Measurements from ENCODE around the gene ASL. TPM values are rescaled to one million over a fixed set of nuclear protein-coding genes. Genes with fewer than 3 reads are reported as not detected.
"Not testable (repeated sequence)": the region's sequence is repeated elsewhere in the genome, so short reads cannot be mapped to it uniquely, and the experiment has no call there.

Gene ASL
- total RNA-seq, 1 experiment from 2014 or later, result 55.3 TPM

- Mint-ChIP-seq H3K4me3 (ENCODE audit: low read depth, unreplicated experiment) (no peak overlapping the region), H3K36me3 (ENCODE audit: insufficient read depth, unreplicated experiment) (peaks cover 17% of the 10 kb centered on the region), H3K27ac (ENCODE audit: unreplicated experiment) (no peak overlapping the region), H3K27me3 (ENCODE audit: unreplicated experiment) (no peaks in the 10 kb centered on the region), H3K4me1 (ENCODE audit: low read depth, unreplicated experiment) (peaks cover 9% of the 10 kb centered on the region), H3K9me3 (ENCODE audit: low read depth, unreplicated experiment) (no peaks in the 10 kb centered on the region)
- CTCF ChIA-PET, result interaction anchor here (0.6 kb wide), 2 partner anchors 19 to 34 kb away, joined by 3 read pairs; partner anchors contain the start of gene ASL
- DNase-seq, result no peak
- intact Hi-C loops (cut with micrococcal nuclease; ENCODE audit: unreplicated experiment), result no loop called here
- TF ChIP-seq CTCF (IDR thresholded peaks at IDR 0.05; ENCODE audit: unreplicated experiment), result no peak
- BruUV-seq (replicated peaks), result no TSS peak
Observed at GRCh38 chr7:66095010-66095409, 19.4 kb downstream of the ASL start.

DNA sequence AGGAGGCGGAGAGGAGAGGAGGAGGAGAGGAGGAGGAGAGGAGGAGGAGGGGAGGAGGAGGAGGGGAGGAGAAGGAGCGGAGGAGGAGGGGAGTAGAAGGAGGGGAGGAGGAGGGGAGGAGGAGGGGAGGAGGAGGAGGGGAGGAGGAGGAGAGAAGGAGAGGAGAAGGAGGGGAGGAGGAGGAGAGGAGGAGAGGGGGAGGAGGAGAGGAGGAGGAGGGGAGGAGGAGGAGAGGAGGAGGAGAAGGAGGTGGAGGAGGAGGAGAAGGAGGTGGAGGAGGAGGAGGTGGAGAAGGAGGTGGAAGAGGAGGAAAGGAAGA lies 23.6 kb downstream of the ASL start:
- no peak for DNase-seq
- TF ChIP-seq CTCF (IDR thresholded peaks at IDR 0.05; ENCODE audit: unreplicated experiment), result no peak
- BruUV-seq (replicated peaks), result no TSS peak
- Mint-ChIP-seq H3K27me3 (ENCODE audit: unreplicated experiment) (no peaks in the 10 kb centered on the region), H3K36me3 (ENCODE audit: insufficient read depth, unreplicated experiment) (peaks cover 12% of the 10 kb centered on the region), H3K27ac (ENCODE audit: unreplicated experiment) (peak overlapping the region; percentile 87), H3K4me1 (ENCODE audit: low read depth, unreplicated experiment) (peaks cover 14% of the 10 kb centered on the region), H3K4me3 (ENCODE audit: low read depth, unreplicated experiment) (peak overlapping the region; percentile 66), H3K9me3 (ENCODE audit: low read depth, unreplicated experiment) (no peaks in the 10 kb centered on the region)
- intact Hi-C loops (cut with micrococcal nuclease; ENCODE audit: unreplicated experiment), result no loop called here
- CTCF ChIA-PET, result no interaction called here

DNA sequence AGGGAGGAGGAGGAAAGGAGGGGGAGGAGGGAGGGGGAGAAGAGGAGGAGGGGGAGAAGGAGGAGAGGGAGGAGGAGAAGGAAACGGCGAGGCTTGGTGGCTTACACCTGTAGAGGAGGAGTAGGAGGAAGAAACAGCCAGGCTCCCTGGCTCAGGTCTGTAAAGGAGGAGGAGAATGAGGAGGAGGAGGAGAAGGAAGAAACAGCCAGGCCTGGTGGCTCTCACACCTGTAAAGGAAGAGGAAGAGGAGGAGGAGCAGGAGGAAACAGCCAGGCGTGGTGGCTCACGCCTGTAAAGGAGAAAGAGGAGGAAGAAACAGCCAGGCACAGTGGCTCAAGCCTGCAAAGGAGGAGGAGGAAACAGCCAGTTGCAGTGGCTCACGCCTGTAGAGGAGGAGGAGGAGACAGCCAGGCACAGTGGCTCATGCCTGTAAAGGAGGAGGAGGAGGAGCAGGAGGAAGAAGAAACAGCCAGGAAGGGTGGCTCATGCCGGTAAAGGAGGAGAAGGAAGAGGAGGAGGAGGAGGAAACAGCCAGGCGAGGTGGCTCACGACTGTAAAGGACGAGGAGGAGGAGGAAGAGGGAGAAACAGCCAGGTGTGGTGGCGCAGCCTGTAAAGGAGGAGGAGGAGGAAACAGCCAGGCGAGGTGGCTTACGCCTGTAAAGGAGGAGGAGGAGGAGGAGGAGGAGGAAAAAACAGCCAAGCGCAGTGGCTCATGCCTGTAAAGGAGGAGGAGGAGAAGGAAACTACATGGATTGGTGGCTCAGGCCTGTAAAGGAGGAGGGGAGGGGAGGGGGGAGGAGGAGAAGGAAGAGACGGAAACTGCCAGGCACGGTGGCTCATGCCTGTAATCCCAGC lies 24.2 kb downstream of the ASL start:
- DNase-seq, result peak; percentile 61
- peaks cover 14% of the 10 kb centered on the region for H3K4me1 Mint-ChIP-seq (ENCODE audit: low read depth, unreplicated experiment)
- no peak for TF ChIP-seq CTCF (IDR thresholded peaks at IDR 0.05; ENCODE audit: unreplicated experiment)
- H3K9me3 Mint-ChIP-seq (ENCODE audit: low read depth, unreplicated experiment), result no peaks in the 10 kb centered on the region
- no peaks in the 10 kb centered on the region for H3K27me3 Mint-ChIP-seq (ENCODE audit: unreplicated experiment)
- H3K4me3 Mint-ChIP-seq (ENCODE audit: low read depth, unreplicated experiment), result peak overlapping the region; percentile 66
- CTCF ChIA-PET, result interaction anchor here (0.6 kb wide), 1 partner anchor 12 kb away, joined by 3 read pairs; no protein-coding TSS in a partner anchor
- no TSS peak for BruUV-seq (replicated peaks)
- intact Hi-C loops (cut with micrococcal nuclease; ENCODE audit: unreplicated experiment), result no loop called here
- peaks cover 12% of the 10 kb centered on the region for H3K36me3 Mint-ChIP-seq (ENCODE audit: insufficient read depth, unreplicated experiment)
- peak overlapping the region; percentile 87 for H3K27ac Mint-ChIP-seq (ENCODE audit: unreplicated experiment)

GRCh38 chr7:66100408-66101050 lies 24.9 kb downstream of the ASL start:
- no peak for DNase-seq
- H3K4me1 Mint-ChIP-seq (ENCODE audit: low read depth, unreplicated experiment), result peaks cover 14% of the 10 kb centered on the region
- H3K9me3 Mint-ChIP-seq (ENCODE audit: low read depth, unreplicated experiment), result no peaks in the 10 kb centered on the region
- intact Hi-C loops (cut with micrococcal nuclease; ENCODE audit: unreplicated experiment), result no loop called here
- no peak for TF ChIP-seq CTCF (IDR thresholded peaks at IDR 0.05; ENCODE audit: unreplicated experiment)
- peak overlapping the region; percentile 87 for H3K27ac Mint-ChIP-seq (ENCODE audit: unreplicated experiment)
- peak overlapping the region; percentile 66 for H3K4me3 Mint-ChIP-seq (ENCODE audit: low read depth, unreplicated experiment)
- peaks cover 12% of the 10 kb centered on the region for H3K36me3 Mint-ChIP-seq (ENCODE audit: insufficient read depth, unreplicated experiment)
- CTCF ChIA-PET, result interaction anchor here (0.6 kb wide), 1 partner anchor 13 kb away, joined by 3 read pairs; no protein-coding TSS in a partner anchor
- H3K27me3 Mint-ChIP-seq (ENCODE audit: unreplicated experiment), result no peaks in the 10 kb centered on the region
- no TSS peak for BruUV-seq (replicated peaks)

DNA sequence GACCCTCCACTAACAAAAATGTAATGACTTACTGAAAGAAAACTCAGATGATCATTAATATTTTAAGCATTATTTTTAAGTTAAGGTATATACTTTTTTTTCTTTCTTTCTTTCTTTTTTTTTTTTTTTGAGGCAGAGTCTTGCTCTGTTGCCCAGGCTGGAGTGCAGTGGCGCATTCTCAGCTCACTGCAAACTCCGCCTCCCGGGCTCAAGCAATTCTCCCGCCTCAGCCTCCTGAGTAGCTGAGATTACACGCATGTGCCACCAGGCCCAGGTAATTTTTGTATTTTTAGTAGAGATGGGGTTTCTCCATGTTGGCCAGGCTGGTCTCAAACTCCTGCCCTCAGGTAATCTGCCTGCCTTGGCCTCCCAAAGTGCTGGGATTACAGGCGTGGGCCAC lies 26.5 kb downstream of the ASL start:
- intact Hi-C loops (cut with micrococcal nuclease; ENCODE audit: unreplicated experiment), result not testable (repeated sequence)

GRCh38 chr7:66103994-66104393 lies 28.4 kb downstream of the ASL start:
- H3K27me3 Mint-ChIP-seq (ENCODE audit: unreplicated experiment); H3K27ac Mint-ChIP-seq (ENCODE audit: unreplicated experiment); BruUV-seq (replicated peaks); H3K9me3 Mint-ChIP-seq (ENCODE audit: low read depth, unreplicated experiment); CTCF ChIA-PET; intact Hi-C loops (cut with micrococcal nuclease; ENCODE audit: unreplicated experiment); H3K4me3 Mint-ChIP-seq (ENCODE audit: low read depth, unreplicated experiment); DNase-seq: not testable (repeated sequence)
- Mint-ChIP-seq H3K36me3 (ENCODE audit: insufficient read depth, unreplicated experiment) (peaks cover 12% of the 10 kb centered on the region), H3K4me1 (ENCODE audit: low read depth, unreplicated experiment) (peaks cover 14% of the 10 kb centered on the region)

More for the DNA sequence above, 26.5 kb downstream of the ASL start:
- H3K4me3 Mint-ChIP-seq (ENCODE audit: low read depth, unreplicated experiment); H3K27me3 Mint-ChIP-seq (ENCODE audit: unreplicated experiment); DNase-seq; BruUV-seq (replicated peaks); H3K9me3 Mint-ChIP-seq (ENCODE audit: low read depth, unreplicated experiment); CTCF ChIA-PET; H3K27ac Mint-ChIP-seq (ENCODE audit: unreplicated experiment): not testable (repeated sequence)
- peaks cover 14% of the 10 kb centered on the region for H3K4me1 Mint-ChIP-seq (ENCODE audit: low read depth, unreplicated experiment)
- peaks cover 12% of the 10 kb centered on the region for H3K36me3 Mint-ChIP-seq (ENCODE audit: insufficient read depth, unreplicated experiment)

Data from Calu3 (cell line).